ENCODE data around the gene GPR108.
A peak's percentile ranks its signal among the peaks of the same experiment; 100 is the strongest.
"Not testable (repeated sequence)": the region's sequence is repeated elsewhere in the genome, so short reads cannot be mapped to it uniquely, and the experiment has no call there.

The GPR108 gene

DNA sequence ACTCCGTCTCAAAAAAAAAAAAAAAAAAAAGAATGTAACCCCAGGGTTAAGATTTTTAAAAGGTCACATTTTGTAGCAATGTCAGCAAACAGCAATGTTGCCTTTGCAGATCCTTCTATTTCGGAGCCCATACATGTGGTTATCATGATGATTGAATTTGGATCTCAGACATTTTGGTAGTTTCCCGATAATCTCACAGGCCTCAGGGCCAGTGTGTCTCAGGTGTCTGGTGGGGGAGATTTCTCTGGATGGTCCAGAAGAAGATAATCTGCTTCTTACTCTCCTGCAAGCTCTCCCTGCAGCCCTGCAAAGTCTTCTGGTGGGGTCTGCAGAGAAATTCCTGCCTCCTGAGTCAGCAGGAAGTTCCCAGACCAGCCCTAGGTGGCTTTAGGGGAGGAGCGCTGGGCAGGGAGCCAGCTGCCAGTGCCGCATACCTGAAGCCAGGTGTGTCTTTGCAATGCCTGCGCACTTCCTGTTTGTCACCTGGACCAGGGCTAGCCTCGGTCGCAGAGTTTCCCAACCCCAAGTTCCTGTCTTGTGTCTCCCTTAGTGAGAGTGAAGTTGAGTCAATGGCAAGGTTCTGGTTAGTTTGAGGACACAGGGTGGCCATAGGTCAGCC lies 28.5 kb upstream of the GPR108 start:
- Histone ChIP-seq H3K27ac (peak overlapping the region in 20 of 21 experiments; percentile 37 to 89 (median 74)), H3K4me3 (peak overlapping the region in 6 of 7 experiments; percentile 37 to 54 (median 40))

DNA sequence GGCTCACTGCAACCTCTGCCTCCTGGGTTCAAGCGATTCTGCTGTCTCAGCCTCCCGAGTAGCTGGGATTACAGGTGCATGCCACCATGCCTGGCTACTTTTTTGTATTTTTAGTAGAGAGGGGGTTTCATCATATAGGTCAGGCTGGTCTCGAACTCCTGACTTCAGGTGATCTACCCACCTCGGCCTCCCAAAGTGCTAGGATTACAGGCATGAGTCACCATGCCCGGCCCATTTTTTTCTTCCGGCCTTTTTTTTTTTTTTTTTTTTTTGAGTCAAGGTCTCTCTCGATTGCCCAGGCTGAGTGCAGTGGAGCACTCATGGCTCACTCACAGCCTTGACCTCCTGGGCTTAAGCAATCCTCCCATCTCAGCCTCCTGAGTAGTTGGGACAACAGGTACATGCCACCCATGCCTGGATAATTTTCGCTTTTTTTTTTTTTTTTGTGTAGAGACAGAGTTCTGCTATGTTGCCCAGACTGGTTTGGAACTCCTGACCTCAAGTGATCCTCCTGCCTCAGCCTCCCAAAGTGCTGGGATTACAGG lies 24.9 kb upstream of the GPR108 start:
- not testable (repeated sequence) for H3K4me3 ChIP-seq

DNA sequence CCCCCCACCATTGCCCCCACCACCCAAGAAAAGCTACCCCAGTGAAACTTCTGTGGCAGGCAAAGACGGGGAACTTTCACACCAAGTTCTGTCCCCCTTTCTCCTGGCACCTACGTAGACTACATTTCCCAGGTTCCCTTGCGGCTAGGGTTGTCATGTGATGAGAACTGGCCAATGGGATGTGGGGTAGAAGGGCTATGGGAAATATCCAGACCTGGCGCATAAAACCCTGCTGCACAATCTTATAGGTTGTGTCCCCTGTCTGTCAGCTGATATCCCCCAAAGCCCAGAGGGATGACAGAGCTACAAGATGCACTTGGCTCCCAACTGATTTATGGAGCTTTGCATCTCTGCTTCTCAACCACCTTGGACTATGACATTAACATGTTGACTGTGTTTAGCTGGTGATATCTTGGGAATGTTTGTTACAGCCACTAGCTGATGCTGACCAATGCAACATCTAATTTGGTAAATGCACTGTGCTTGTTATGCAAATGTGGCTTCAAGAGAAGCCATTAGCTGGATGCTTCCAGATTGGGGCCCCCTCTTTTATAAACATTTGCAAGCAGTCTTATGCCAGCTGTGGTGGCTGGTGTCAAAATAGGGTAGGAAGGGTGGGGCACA lies 23.8 kb upstream of the GPR108 start:
- no peak overlapping the region for H3K27ac ChIP-seq

More for the DNA sequence above, 24.9 kb upstream of the GPR108 start:
- H3K27ac ChIP-seq = not testable (repeated sequence)

DNA sequence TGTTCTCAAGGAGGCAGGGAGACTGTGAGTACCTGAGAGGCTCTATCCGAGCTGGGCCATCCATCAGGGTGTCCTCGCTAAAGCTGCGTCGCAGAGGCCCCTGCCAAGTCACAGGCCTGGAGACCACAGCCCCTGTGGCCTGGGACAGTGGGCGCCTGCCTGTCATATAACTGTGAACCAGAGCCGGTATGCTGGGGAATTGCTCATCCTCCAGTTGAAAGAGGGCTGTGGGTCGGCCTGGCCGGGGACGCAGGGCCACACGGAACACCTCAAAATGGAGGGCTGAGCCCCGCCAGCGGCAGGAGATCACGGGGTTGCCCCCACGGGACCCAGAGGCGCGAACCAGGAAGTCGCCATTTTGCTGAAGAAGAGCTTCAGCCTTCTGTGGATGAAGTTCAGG lies 23.2 kb upstream of the GPR108 start:
- Histone ChIP-seq H3K27ac (no peak overlapping the region), H3K4me3 (no peak overlapping the region)

More for the DNA sequence above, 23.8 kb upstream of the GPR108 start:
- H3K4me3 ChIP-seq = no peak overlapping the region

DNA sequence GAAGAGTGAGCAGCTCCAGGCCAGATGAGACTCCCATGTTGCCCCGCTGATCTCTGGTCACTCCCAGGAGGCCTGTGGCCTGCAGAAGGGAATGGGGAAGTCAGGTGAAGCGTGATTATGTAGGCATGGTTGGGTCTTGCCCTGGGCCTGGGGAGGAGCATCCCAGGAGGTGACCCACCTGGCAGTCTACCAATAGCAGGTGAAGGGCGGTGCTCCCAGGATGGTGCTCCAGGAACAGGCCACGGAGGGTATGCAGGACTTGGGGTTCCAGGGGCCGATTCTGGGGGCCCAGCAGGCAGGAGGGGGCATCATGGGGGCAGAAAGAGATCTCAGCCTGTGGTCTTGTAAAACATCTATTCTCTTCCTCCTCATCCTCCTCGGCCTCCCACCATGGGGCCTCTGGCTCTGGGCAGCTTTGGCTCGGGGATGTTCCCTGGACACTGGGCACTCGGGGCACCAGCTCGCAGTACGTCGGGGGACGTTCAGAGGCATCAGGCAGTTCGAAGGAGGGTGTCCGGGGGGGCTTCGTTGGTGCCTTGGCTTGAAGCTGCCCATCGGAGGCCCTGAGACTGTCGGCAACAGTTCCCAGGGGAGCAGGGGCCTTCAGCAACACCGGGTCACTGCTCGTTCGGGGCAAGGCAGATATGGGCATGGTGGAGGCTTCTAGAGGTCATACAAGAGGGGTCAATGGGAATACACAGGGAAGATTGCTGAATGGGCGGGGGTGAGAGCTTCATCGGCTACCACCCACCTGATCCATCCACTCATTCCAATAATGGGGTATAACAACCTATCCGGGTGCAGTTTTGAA lies 17.5 kb upstream of the GPR108 start:
- Histone ChIP-seq H3K27ac (peak overlapping the region in 1 of 21 experiments; percentile 23), H3K4me3 (no peak overlapping the region)

DNA sequence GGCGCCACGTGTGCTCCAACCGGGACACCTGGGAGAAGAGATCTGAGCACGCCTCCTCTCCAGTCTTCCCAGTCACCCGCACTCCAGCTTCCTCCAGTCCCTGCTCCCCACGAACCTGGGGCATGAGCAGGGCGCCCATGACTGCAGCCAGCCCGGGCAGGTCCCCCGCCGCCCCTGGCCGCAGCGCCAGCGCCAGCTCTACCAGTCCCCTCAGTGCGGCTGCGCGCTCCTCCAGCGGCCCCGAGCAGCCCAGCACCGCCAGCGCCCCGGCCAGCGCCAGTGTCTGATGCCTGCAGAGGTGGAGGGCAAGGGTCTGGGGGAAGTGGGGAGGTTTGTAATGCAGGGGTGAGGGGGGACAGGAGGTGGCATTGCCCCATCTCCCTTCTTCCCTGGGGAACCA lies 16.8 kb upstream of the GPR108 start:
- H3K4me3 ChIP-seq = no peak overlapping the region
- H3K27ac ChIP-seq = peak overlapping the region in 1 of 21 experiments; percentile 23

DNA sequence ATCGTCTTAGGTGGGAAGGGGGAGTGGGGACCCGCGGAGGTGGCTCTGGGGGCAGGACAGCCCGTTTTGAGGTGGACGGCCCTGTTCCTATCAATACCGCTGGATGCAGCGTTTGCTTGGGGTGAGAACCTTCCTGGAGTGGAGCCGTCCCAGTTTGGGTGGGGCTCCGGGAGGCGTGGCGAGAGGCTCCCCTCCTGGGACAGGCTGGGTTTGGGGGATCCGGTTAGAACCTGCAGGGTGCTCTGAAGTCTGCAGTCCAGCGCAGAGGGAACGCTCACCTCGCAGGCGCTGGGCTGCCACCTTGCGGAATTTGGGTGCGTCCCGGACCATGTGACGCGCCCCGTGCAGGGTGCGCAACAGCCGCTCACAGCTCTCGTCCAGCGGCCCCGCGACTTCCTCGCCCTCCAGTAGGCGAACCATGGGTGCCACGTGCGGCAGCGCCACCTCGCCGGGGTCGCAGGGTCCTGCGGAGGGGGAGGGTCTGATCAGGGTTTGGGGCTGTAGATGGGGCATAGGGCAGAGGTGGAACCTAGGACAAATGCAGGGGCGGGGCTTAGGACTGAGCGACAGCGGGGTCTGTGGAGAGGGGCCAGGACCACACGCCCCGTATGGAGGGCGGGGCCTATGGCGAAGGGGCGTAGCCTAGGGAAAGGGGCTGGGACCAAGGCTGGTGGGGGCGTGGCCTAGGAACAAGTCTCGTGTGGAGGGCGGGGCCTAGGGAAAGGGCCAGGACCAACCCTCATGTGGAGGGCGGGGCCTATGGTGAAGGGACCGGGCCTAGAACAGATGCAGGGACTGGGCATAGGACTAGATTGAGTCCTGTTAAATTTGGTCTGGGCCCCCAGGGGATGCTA lies 16.0 kb upstream of the GPR108 start:
- H3K27ac ChIP-seq = peak overlapping the region in 9 of 21 experiments; percentile 4 to 49 (median 34)

DNA sequence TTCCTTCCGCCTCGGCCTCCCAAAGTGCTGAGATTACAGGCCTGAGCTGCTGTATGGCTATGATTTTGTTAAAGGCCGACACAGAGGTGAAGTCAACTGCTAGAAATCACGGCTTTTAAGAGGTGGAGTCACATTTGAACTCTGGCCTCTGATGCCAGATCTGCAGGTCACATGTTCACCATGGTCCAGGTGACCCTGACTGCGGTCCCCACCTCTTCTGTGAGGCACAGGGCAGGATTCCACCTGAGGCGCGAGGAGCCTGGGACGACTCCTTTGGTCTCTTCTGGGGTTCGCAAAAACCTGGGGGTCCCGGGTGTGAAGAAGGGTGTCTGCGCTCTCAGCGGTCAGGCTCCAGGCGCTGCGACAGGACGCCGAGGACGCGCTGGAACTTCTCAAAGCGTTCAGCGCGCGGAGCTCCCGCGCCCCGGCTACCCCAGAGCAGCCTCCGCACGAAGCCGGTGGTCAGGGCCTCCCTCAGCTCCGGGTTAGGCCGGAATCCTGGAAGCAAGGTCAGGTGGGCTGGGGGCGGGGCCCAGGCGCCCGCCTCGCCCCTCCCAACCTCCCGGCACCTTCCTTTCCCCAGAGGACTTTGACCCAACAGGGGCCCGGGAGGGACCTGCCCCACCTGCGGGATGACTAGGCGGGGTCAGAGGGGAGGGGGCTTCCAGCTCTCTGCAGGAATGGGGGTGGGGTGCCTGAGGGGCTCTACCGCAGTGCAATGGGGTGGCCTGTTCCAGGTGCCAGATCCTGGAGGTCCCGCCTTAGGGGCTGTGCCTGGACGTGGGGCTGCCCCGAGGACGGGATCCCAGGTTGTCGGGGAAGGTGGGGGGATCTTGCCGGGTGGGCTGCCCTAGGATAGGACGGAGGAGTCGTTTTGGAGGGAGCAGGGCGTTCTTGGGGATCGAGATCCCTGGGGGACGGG lies 15.1 kb upstream of the GPR108 start:
- peak overlapping the region in 6 of 21 experiments; percentile 19 to 47 (median 34) for H3K27ac ChIP-seq
- H3K4me3 ChIP-seq = peak overlapping the region in 2 of 7 experiments; percentile 15 to 24

More for the DNA sequence above, 16.0 kb upstream of the GPR108 start:
- peak overlapping the region in 5 of 7 experiments; percentile 11 to 24 (median 18) for H3K4me3 ChIP-seq

DNA sequence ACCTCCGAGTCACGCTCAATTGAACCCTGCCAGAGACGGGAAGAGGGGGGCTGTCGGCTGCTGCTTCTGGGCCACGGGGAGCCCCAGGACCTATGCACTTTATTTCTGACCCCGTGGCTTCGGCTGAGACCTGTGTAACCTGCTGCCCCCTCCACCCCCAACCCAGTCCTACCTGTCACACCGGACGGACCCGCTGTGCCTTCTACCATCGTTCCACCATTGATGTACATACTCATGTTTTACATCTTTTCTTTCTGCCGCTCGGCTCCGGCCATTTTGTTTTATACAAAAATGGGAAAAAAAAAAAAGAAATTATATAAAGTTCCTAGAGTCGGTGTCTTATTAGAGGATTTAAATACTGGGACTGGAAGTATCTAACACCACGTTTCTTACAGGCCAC lies 13.8 kb upstream of the GPR108 start:
- no peak overlapping the region for H3K4me3 ChIP-seq
- peak overlapping the region in 2 of 21 experiments; percentile 47 to 64 for H3K27ac ChIP-seq

DNA sequence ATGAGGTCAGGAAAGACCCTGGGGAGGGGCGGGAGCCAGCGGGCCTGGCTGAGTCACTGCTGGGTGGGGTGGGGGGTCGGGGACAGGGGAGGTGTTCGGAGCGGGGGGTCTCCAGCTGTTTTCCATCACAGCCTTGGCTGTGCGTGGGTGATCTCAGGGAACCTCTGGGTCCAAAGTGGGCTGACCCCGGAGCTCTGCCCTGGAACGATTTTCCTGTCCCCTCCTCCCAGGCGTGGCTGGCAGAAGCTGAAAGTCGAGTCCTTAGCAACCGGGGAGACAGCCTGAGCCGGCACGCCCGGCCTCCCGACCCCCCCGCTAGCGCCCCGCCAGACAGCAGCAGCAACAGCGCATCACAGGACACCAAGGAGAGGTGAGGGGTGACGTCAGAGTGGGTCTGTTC lies 12.7 kb upstream of the GPR108 start:
- H3K27ac ChIP-seq = peak overlapping the region in 5 of 21 experiments; percentile 11 to 78 (median 49)
- H3K4me3 ChIP-seq = no peak overlapping the region

DNA sequence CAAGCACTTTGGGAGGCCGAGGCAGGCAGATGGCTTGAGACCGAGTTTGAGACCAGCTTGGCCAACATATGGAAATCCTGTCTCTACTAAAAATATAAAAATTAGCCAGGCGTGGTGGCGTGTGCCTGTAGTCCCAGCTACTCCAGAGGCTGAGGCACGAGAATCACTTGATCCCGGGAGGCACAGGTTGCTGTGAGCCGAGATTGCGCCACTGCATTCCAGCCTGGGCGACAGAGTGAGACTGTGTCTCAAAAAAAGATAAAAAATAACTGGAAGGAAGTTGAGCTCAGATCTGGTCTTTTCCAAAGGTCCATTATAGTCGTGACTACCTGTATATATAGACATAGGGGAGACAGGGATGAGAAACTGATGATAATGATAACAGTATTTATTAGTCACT lies 11.2 kb upstream of the GPR108 start:
- H3K4me3 ChIP-seq = not testable (repeated sequence)
- H3K27ac ChIP-seq = peak overlapping the region in 1 of 21 experiments; percentile 11

DNA sequence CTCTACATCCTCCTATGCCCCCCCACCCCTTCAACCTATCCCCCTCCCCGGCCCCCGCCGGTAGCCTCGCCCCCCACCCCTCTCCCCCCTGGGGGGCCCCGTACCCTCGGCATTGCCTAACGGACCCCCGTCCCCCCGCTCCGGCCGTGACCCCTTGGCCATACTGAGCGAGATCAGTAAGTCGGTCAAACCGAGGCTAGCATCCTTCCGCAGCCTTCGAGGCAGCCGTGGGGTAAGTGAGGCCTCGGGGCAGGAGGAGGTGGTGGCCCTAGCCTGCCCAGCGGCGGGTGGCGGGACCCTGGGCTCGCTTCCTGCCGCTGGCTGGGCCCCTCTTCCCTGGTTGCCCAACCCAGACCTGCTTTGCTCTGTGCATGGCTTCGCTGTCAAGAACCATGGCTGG lies 8.6 kb upstream of the GPR108 start:
- H3K4me3 ChIP-seq = no peak overlapping the region
- H3K27ac ChIP-seq = peak overlapping the region in 2 of 21 experiments; percentile 1 to 54

DNA sequence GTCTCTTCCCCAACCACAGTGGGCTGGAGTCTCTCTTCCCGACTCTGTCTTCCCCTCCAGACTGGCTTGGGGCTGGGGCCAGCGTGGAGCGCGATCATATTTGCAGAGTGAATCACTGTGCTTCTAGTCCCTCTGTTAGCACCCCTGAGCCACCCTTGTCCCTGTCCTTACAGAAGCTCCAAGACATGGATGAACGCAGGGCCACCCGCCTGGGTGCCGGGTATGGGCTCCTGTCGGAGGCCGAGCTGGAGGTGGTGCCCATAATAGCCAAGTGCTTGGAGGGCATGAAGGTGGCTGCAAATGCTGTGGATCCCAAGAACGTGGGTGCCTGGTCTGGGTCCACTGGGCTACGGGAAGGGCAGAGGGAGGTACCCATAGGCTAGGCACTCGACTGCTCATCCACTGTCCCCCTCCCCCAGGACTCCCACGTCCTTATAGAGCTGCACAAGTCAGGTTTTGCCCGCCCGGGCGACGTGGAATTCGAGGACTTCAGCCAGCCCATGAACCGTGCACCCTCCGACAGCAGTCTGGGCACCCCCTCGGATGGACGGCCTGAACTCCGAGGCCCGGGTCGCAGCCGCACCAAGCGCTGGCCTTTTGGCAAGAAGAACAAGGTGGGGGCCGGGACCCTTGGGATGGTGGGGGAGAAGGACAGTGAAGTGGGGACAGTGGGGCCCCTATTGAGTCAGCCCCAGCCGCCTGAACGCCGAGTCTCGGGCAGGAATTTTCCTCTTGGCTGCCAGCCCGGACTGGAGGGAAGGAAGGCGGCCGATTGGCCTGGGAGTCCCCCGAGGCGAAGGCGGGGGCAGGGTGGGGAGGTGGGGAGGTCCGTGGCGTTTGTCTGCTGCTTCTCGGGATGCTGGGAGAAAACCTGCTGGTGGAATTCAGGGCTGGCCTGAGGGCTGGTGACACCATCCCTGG lies 7.3 kb upstream of the GPR108 start:
- H3K27ac ChIP-seq = peak overlapping the region in 20 of 21 experiments; percentile 7 to 85 (median 58)
- peak overlapping the region in 1 of 7 experiments; percentile 11 for H3K4me3 ChIP-seq

DNA sequence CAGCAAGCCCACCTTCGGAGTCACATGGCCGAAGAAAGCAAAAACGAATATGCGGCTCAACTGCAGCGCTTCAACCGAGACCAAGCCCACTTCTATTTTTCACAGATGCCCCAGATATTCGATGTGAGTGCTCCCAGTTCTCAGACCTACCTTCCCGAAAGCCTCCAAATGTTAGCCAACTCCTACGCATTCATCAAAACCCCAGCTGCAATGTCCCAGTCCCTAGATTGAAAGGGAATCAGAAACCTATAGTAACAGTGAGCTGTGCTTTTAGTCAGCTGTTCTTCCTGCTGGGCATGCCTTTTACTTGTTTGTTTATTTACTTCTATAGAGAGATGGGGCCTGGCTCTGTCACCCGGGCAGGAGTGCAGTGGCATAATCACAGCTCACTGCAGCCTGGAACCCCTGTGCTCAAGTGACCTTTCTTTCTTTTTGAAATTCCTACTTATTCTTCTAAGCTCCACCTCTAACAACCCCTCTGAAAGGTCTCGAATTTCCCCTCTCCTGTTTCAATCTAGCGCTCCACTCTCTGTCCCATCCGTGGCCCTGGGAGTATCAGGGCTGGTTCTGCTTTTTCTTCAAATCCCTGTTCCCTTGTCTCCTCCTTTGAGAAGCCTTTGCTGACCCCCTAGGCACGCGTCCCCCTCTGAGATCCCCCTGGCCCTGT lies 6.5 kb upstream of the GPR108 start:
- peak overlapping the region in 20 of 21 experiments; percentile 7 to 85 (median 58) for H3K27ac ChIP-seq
- no peak overlapping the region for H3K4me3 ChIP-seq

DNA sequence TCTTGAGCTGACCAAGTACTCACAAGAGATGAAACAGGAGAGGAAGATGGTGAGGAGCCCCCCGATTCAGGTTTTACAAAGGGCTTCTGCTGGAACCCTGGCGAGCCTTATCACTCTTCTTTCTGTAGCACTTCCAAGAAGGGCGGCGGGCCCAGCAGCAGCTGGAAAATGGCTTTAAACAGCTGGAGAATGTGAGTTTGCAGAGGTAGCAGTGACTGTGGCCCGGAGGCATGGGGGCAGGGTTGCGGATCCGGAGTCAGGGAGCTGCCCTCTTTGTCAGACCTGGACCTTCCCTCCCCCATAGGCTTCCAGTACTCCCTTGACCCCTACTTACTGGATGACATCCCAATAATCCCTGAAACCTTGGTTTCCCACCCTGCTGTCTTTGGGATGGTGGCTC lies 5.7 kb upstream of the GPR108 start:
- peak overlapping the region in 1 of 21 experiments; percentile 81 for H3K27ac ChIP-seq
- no peak overlapping the region for H3K4me3 ChIP-seq

DNA sequence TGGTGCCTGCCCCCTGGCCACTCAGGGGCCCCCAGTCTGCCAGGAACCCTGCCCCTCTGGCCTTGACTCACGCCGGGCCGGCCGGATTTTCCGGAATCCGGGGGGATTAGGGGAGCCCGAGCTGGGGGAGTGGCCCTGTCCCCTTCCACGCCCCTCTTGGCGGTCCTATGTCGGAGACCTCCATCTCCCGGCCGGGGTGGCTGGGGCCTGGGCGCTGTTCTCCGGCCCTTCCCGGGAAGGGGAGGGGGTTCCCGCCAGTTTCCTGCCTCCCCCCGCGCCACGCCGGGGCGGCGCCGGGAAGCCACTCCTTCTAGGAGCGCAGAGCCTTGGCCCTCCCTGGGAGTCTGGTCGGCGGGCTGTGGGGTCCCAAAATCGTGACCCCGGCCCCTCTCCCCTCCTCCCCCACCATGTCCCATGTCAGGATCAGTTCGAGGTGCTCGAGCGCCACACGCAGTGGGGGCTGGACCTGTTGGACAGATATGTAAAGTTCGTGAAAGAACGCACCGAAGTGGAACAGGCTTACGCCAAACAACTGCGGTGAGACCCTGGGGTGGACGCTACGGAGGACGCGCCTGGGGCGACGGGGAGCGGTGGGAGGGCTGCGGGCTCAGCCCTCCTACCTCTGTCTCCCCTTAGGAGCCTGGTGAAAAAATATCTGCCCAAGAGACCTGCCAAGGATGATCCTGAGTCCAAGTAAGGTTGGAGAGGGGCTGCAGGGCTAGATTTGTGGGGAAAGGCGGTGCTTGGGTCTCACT lies 3.4 kb upstream of the GPR108 start:
- Histone ChIP-seq H3K27ac (peak overlapping the region; percentile 60 to 95 (median 86)), H3K4me3 (peak overlapping the region; percentile 62 to 88 (median 77))

Data from skin epidermis (tissue), 12 donors.